SK-N-SH treated with all-trans-retinoic acid at 6 μM for 48 hours (cell line): ENCODE measurements around the gene TCF21.

ENCODE experiments used
- CREB5 ChIP-seq: fragments of 250-450 bp; sonication (Bioruptor Pico); IDR thresholded peaks from 2 replicates; pipeline ENCODE4 v1.5.1; 2020; ENCODE audit warnings: low read depth, mild to moderate bottlenecking, moderate library complexity
- ISL1 ChIP-seq: fragments of 250-450 bp; sonication (Bioruptor Pico); IDR thresholded peaks from 2 replicates; pipeline ENCODE4 v2.1.2; 2022; ENCODE audit warnings: mild to moderate bottlenecking, moderate library complexity
- OSR1 ChIP-seq: fragments of 250-450 bp; sonication (Bioruptor Pico); IDR thresholded peaks from 2 replicates; pipeline ENCODE4 v1.8.0; 2022; ENCODE audit warnings: moderate library complexity, mild to moderate bottlenecking, inconsistent platforms
- PATZ1 ChIP-seq: fragments of 250-450 bp; sonication (Bioruptor Pico); IDR thresholded peaks from 2 replicates; pipeline ENCODE4 v1.8.0; 2020; ENCODE audit warnings: mild to moderate bottlenecking, moderate library complexity, borderline replicate concordance
- POU6F1 ChIP-seq: fragments of 250-450 bp; sonication (Bioruptor Pico); IDR thresholded peaks from 2 replicates; pipeline ENCODE4 v1.8.0; 2021; ENCODE audit warnings: low read depth, mild to moderate bottlenecking, moderate library complexity, borderline replicate concordance
- RARB ChIP-seq: fragments of 250-450 bp; sonication (Bioruptor Pico); IDR thresholded peaks from 2 replicates; pipeline ENCODE4 v1.8.0; 2021; ENCODE audit warnings: mild to moderate bottlenecking, moderate library complexity
- SNAI2 ChIP-seq: fragments of 250-450 bp; sonication (Bioruptor Pico); IDR thresholded peaks from 2 replicates; pipeline ENCODE4 v1.5.0; 2020; ENCODE audit warnings: mild to moderate bottlenecking, moderate library complexity
- TCF4 ChIP-seq: fragments of 250-450 bp; sonication (Bioruptor Pico); IDR thresholded peaks from 2 replicates; pipeline ENCODE4 v1.8.0; 2021; ENCODE audit warnings: mild to moderate bottlenecking, moderate library complexity, borderline replicate concordance
- ZFP30 ChIP-seq: fragments of 450-650 bp; formaldehyde crosslinking; IDR thresholded peaks from 2 replicates; pipeline ENCODE4 v1.5.0; 2022; ENCODE audit warnings: mild to moderate bottlenecking, moderate library complexity

GRCh38 chr6:133923938-133924593 is 35.2 kb downstream of the TCF21 start:
- TF ChIP-seq CREB5 (CRISPR knock-in tag) = no peak
- no peak for TF ChIP-seq POU6F1 (CRISPR knock-in tag)
- TF ChIP-seq SNAI2 (CRISPR knock-in tag) = no peak
- TF ChIP-seq OSR1 = no peak
- TF ChIP-seq TCF4 (CRISPR knock-in tag) = no peak
- TF ChIP-seq PATZ1 (CRISPR knock-in tag) = no peak
- no peak for TF ChIP-seq ISL1 (CRISPR knock-in tag)
- no peak for TF ChIP-seq ZFP30
- TF ChIP-seq RARB (CRISPR knock-in tag) = no peak
